ENCODE results near the gene MED31.
A peak's percentile ranks its signal among the peaks of the same experiment; 100 is the strongest.
"Not testable (repeated sequence)": the region's sequence is repeated elsewhere in the genome, so short reads cannot be mapped to it uniquely, and the experiment has no call there.

Gene MED31

DNA sequence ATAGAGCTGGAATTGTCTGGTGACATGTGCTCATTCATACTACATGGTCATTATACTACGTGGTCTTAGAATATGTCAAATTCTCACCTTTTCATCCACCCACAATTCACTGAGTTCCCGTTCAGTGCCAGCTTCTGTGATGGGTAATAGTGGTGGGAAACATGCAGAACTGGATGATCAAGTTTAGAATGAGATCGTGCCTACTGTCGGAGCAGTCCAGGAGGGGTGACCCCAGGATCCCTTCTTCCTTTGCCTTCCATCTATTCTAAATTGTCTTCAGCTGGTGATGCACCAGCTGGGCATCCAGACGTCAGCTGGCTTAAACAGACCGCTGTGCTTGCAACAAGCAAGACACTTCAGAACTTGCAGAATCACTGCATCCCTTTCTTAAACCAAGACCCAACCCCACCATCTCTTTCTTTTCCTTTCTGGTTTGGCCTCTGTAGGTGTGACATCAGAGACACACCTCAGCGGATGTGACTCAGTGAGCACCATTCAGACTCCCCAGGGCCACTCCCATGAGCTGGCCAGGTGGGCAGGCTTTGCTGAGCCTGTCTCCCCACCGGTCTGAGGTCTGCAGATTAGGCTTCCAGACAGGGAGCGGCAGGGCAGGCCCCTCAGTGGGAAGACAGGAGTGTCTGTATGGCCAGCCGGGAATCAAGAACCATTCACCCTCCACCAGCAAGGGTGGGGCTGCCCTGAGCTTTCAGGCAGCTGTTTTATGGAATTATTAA is 18.2 kb upstream of the MED31 start:
- Mint-ChIP-seq H3K4me3 (no peak overlapping the region), H3K27ac (no peak overlapping the region)

DNA sequence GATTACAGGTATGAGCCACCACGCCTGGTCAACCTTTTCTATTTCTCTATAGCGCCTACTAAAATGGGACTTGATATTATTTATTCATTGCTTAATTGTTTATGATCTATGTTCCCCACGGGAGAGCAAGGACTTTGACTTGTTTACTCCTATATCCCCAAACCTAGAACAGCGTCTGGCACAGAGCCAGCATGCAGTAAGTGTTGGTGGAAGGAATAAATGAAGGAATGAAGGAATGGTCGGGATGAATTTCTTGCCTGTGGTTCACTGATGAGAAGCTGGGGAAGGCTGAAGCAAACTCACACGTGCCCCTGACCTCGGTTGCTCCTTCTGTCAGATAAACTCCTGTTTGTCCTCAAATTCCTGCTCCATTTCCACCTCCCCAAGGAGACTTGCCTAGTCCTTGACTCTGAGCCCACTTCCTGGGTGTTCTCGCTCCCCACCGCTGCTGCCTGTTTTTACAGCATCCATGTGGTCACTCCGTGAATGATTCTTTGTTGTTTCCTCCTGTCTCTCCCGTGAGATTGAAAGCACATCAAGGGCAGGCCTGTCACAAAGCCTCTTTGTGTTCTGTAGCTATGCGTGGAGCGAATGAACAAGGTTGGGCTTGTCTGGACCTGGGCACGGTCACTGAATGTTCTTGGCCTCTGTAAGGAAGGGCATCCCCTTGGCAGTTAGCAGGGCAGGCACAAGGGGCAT is 17.5 kb upstream of the MED31 start:
- Mint-ChIP-seq H3K36me3 (ENCODE audit: low read depth) (no peaks in the 10 kb centered on the region), H3K4me1 (ENCODE audit: low read depth) (peaks cover 13% of the 10 kb centered on the region), H3K27me3 (no peaks in the 10 kb centered on the region), H3K9me3 (no peaks in the 10 kb centered on the region), H3K27ac (no peak overlapping the region), H3K4me3 (no peak overlapping the region)

More for the DNA sequence above, 18.2 kb upstream of the MED31 start:
- Mint-ChIP-seq H3K27me3 (no peaks in the 10 kb centered on the region), H3K9me3 (no peaks in the 10 kb centered on the region), H3K36me3 (ENCODE audit: low read depth) (no peaks in the 10 kb centered on the region), H3K4me1 (ENCODE audit: low read depth) (peaks cover 13% of the 10 kb centered on the region)

GRCh38 chr17:6668219-6668618 is 16.8 kb upstream of the MED31 start:
- H3K4me3 Mint-ChIP-seq, result no peak overlapping the region
- no peaks in the 10 kb centered on the region for H3K9me3 Mint-ChIP-seq
- no peak overlapping the region for H3K27ac Mint-ChIP-seq
- H3K27me3 Mint-ChIP-seq, result no peaks in the 10 kb centered on the region
- H3K4me1 Mint-ChIP-seq (ENCODE audit: low read depth), result peaks cover 13% of the 10 kb centered on the region
- H3K36me3 Mint-ChIP-seq (ENCODE audit: low read depth), result no peaks in the 10 kb centered on the region

- Mint-ChIP-seq H3K27me3 (no peaks in the 10 kb centered on the region), H3K4me3 (no peak overlapping the region), H3K4me1 (ENCODE audit: low read depth) (peaks cover 16% of the 10 kb centered on the region), H3K36me3 (ENCODE audit: low read depth) (no peaks in the 10 kb centered on the region), H3K9me3 (no peaks in the 10 kb centered on the region), H3K27ac (peak overlapping the region; percentile 67)
Measured at GRCh38 chr17:6667516-6667915, 16.1 kb upstream of the MED31 start.

GRCh38 chr17:6666557-6666956 is 15.2 kb upstream of the MED31 start:
- no peak overlapping the region for H3K4me3 Mint-ChIP-seq
- no peaks in the 10 kb centered on the region for H3K27me3 Mint-ChIP-seq
- H3K27ac Mint-ChIP-seq, result no peak overlapping the region
- H3K36me3 Mint-ChIP-seq (ENCODE audit: low read depth), result no peaks in the 10 kb centered on the region
- no peaks in the 10 kb centered on the region for H3K9me3 Mint-ChIP-seq
- peaks cover 20% of the 10 kb centered on the region for H3K4me1 Mint-ChIP-seq (ENCODE audit: low read depth)

- Mint-ChIP-seq H3K36me3 (ENCODE audit: low read depth) (no peaks in the 10 kb centered on the region), H3K4me1 (ENCODE audit: low read depth) (peaks cover 24% of the 10 kb centered on the region), H3K27ac (no peak overlapping the region), H3K4me3 (no peak overlapping the region), H3K27me3 (no peaks in the 10 kb centered on the region), H3K9me3 (no peaks in the 10 kb centered on the region)
Measured at GRCh38 chr17:6666077-6666521, 14.7 kb upstream of the MED31 start.

DNA sequence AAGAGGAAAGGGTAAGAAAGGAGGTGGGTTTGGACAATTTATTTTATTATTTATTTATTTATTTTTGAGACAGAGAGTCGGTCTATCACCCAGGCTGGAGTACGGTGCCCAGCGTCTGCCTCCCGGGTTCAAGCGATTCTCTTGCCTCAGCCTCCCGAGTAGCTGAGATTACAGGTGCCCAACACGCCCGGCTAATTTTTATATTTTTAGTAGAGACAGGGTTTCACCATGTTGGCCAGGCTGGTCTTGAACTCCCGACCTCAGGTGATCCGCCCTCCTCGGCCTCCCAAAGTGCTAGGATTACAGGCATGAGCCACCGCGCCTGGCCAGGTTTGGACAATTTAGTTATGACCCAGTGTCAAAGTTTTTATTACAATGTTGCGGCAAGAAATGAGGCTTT is 11.8 kb upstream of the MED31 start:
- H3K4me3 Mint-ChIP-seq; H3K27ac Mint-ChIP-seq; H3K36me3 Mint-ChIP-seq (ENCODE audit: low read depth); H3K27me3 Mint-ChIP-seq; H3K9me3 Mint-ChIP-seq: not testable (repeated sequence)
- H3K4me1 Mint-ChIP-seq (ENCODE audit: low read depth), result peaks cover 42% of the 10 kb centered on the region

DNA sequence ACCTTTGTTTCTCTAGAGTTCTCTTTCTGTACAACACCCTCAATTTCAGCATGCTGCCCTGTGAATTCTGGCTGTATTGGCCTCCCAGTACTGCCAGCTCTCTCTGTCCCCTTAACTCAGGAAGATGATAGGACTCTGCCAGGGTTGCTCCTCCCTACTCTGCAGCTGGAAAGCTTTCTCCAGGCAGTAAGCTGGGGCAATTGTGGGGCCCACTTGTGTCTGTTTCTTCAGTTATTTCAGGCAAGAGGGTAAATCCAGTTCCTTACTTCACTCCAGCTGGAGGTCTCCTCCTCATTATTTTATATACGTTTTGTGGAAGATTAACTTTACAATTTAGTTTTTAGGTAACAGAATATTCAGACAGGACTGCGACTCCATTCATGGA is 10.1 kb upstream of the MED31 start:
- no peaks in the 10 kb centered on the region for H3K36me3 Mint-ChIP-seq (ENCODE audit: low read depth)
- H3K27ac Mint-ChIP-seq, result no peak overlapping the region
- H3K9me3 Mint-ChIP-seq, result no peaks in the 10 kb centered on the region
- peaks cover 40% of the 10 kb centered on the region for H3K4me1 Mint-ChIP-seq (ENCODE audit: low read depth)
- H3K4me3 Mint-ChIP-seq, result no peak overlapping the region
- no peaks in the 10 kb centered on the region for H3K27me3 Mint-ChIP-seq

GRCh38 chr17:6660805-6661463 is 9.5 kb upstream of the MED31 start:
- H3K4me3 Mint-ChIP-seq, result peak overlapping the region; percentile 0
- H3K9me3 Mint-ChIP-seq, result no peaks in the 10 kb centered on the region
- peaks cover 40% of the 10 kb centered on the region for H3K4me1 Mint-ChIP-seq (ENCODE audit: low read depth)
- H3K27ac Mint-ChIP-seq, result no peak overlapping the region
- H3K27me3 Mint-ChIP-seq, result no peaks in the 10 kb centered on the region
- H3K36me3 Mint-ChIP-seq (ENCODE audit: low read depth), result no peaks in the 10 kb centered on the region

DNA sequence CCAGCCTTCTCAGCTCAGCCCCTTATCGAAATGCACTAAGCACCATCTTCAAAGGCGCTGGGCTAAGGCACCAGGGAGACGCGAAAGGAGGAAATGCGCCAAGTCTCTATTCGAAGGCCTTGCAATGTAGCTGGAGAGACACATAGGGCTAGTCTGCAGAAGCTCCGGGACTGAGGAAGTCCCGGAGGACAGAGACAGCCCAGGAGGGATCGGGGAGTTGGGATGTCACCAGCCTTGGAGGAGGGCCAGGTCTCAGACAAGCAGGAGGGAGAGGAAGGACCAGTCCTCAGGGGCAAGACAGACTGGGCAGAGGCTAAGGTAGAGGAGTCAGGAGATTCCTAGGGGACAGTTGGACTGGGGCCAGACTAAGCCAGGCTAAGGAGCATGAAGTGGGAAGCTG is 8.7 kb upstream of the MED31 start:
- Mint-ChIP-seq H3K4me1 (ENCODE audit: low read depth) (peaks cover 47% of the 10 kb centered on the region), H3K27me3 (peaks cover 7% of the 10 kb centered on the region), H3K4me3 (peak overlapping the region; percentile 0), H3K36me3 (ENCODE audit: low read depth) (no peaks in the 10 kb centered on the region), H3K9me3 (no peaks in the 10 kb centered on the region), H3K27ac (no peak overlapping the region)

DNA sequence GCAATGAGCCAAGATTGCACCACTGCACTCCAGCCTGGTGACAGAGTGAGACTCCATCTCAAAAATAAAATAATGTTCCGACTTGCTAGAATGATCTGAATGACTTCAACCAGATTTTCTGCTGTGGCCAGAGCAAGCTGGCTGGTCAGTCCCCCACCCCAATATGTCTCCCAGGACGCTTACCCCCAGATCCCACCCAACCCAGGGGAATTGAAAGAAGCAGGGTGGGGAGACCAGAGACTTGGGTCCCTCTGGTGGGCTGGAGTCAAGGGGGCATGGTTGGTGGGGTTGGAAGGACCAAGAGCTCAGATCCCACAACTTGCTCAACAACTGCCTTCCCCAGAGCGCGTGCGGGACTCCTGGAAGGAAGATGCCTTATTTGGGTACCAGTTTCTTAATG is 7.0 kb upstream of the MED31 start:
- peaks cover 15% of the 10 kb centered on the region for H3K27me3 Mint-ChIP-seq
- H3K4me3 Mint-ChIP-seq, H3K27ac Mint-ChIP-seq: not testable (repeated sequence)

GRCh38 chr17:6657633-6658287 is 6.4 kb upstream of the MED31 start:
- H3K4me3 Mint-ChIP-seq, result peak overlapping the region; percentile 78
- H3K27me3 Mint-ChIP-seq, result peaks cover 17% of the 10 kb centered on the region
- H3K36me3 Mint-ChIP-seq (ENCODE audit: low read depth), result peaks cover 4% of the 10 kb centered on the region
- H3K4me1 Mint-ChIP-seq (ENCODE audit: low read depth), result peaks cover 67% of the 10 kb centered on the region
- no peaks in the 10 kb centered on the region for H3K9me3 Mint-ChIP-seq
- H3K27ac Mint-ChIP-seq, result peak overlapping the region; percentile 40

More for the DNA sequence above, 7.0 kb upstream of the MED31 start:
- H3K36me3 Mint-ChIP-seq (ENCODE audit: low read depth); H3K9me3 Mint-ChIP-seq: not testable (repeated sequence)
- peaks cover 60% of the 10 kb centered on the region for H3K4me1 Mint-ChIP-seq (ENCODE audit: low read depth)

- Mint-ChIP-seq H3K27ac (peak overlapping the region; percentile 40), H3K27me3 (peaks cover 17% of the 10 kb centered on the region), H3K4me3 (peak overlapping the region; percentile 78), H3K4me1 (ENCODE audit: low read depth) (peaks cover 69% of the 10 kb centered on the region)
- H3K9me3 Mint-ChIP-seq; H3K36me3 Mint-ChIP-seq (ENCODE audit: low read depth): not testable (repeated sequence)
Measured at GRCh38 chr17:6656797-6657632, 5.6 kb upstream of the MED31 start.

DNA sequence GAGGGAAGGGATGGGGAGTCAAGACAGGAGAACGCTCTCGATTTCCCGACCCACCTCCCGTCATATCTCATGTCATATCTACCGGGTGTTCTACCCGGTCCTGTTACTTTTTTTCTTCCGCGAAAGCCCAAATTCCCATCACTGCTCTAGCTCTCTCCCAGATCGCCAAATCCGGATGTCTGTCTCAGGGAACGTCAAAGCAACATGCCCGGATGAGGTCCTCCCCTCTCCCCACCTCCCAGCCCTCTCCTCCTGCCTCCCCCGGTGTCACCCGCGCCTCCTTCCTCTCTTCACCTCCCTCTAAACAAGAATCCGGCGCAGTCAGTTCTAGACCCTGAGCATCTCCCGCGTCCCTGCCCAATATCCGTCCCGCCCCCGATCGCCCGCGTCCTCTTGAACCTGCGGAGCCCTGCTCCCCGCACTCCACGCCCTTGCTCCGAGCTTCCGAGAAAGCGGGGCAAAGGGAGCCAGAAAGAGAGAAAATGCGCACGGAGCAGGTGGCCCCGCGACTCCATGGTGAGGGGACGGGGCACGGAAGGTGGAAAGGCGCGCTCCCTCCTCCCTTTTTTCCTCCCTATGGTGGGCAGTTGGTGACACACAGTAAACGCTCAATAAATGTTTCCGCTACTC is 4.4 kb upstream of the MED31 start:
- H3K4me3 Mint-ChIP-seq, result peak overlapping the region; percentile 75
- H3K9me3 Mint-ChIP-seq; H3K36me3 Mint-ChIP-seq (ENCODE audit: low read depth); H3K27ac Mint-ChIP-seq: not testable (repeated sequence)
- H3K4me1 Mint-ChIP-seq (ENCODE audit: low read depth), result peaks cover 65% of the 10 kb centered on the region
- H3K27me3 Mint-ChIP-seq, result peaks cover 17% of the 10 kb centered on the region
